RPMI7951 (cell line): ENCODE measurements around the gene JAK3. TPM values are rescaled to one million over a fixed set of nuclear protein-coding genes. Genes with fewer than 3 reads are reported as not detected.

Source experiments
- DNase-seq: peaks from one replicate; pipeline ENCODE4 v3.0.0-alpha.2; 2012; ENCODE audit warnings: low read depth
- total RNA-seq: library from RNA; depleted of rRNA; stranded (reverse); fragments of >200 nt; shearing (Covaris generic); gene quantifications from 2 replicates; pipeline ENCODE4 v1.2.3, GENCODE V29; 2014

Gene JAK3
- total RNA-seq, 1 experiment from 2014 or later = 1.3 TPM

GRCh38 chr19:17865364-17866311, 17.9 kb upstream of the JAK3 start:
- no peak for DNase-seq

DNA sequence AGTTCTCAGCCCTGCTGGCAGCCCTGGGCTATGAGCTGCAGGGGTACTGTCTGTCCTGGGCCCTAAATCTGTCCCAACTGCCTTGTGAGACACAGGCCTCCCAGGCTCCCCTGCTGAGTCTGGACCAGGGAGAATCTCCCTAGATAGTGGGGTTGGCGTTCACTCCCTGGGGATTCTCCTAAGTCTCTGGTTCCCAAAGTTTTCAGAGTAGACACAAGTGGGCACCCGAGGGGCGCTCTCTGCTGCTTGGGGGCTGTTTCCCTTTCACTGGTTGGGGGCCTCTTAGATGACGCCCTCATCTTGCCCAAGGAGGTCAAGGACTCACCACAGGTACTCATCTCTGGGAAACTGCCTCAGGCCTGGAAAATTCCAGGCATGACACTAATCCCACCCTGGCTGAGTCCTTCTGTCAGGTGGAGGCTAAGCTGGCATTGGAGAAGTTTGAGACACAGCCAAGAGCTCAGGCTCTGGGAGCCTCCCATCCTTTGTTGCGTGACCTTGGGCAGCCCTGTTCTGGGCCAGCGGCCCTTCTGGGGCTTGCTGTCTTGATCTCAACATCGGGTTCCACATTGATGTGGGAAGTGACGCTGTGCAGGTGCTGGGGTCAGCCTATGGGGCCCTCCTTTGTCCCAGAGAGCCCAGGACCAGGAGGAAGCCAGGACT, 15.9 kb upstream of the JAK3 start:
- DNase-seq = no peak

DNA sequence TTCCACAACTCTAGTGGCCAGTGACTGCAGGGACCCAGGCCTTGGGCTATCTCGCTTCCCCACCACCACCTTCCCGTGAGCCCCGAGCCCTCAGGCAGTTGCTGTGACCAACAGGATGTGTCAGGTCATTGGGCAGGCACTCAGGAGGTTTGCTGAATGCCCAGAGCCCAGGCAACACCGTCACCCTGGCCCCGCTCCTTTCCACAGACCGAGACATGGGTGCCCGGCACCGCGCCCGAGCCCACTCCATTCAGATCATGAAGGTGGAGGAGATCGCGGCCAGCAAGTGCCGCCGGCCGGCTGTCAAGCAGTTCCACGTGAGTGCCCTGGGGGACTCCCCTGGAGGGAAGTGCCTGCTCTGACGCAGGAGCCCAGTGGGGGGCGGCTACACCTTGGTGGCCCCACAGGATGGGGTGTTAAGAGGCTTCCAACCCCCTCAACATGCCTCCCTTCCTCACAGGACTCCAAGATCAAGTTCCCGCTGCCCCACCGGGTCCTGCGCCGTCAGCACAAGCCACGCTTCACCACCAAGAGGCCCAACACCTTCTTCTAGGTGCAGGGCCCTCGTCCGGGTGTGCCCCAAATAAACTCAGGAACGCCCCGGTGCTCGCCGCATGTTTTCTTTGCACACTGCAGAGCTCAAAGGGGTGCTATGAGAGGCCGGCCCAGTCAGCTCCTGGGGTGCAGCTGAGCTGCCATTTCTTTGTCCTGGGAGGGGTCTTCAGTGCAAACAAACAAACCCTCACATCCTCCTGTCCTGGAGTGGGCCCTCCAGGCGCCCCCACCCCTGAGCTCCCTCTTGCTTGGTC, 15.1 kb upstream of the JAK3 start:
- DNase-seq = no peak

- no peak for DNase-seq
Measured at GRCh38 chr19:17861542-17862402, 14.0 kb upstream of the JAK3 start.

DNA sequence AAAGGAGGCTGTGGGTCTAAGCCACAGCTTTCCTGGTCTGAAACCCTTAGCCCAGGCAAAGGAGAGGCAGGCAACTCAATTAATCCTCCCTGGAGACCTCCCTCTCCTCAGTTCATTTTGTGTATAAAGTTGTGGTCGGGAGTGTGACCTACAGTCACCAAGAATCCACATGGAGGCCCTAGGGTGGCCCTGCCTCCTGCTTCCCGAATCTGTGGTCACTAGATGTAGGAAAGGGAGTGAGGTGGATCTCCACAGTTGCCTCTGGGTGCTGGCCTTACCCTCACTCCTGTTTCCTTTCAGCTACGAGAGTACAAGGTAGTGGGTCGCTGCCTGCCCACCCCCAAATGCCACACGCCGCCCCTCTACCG, 13.2 kb upstream of the JAK3 start:
- DNase-seq = no peak

GRCh38 chr19:17860331-17860992, 12.7 kb upstream of the JAK3 start:
- no peak for DNase-seq

- DNase-seq = peak; percentile 100
Measured at GRCh38 chr19:17859533-17860330, 11.9 kb upstream of the JAK3 start, which contains the start of gene RPL18A. Gene RPL18A, plus strand, starts transcription at chr19:17859910. Its CDS starts 47 bp downstream, at chr19:17859957.

- peak; percentile 65 for DNase-seq
Measured at GRCh38 chr19:17855280-17856152, 7.7 kb upstream of the JAK3 start.

- no peak for DNase-seq
Measured at GRCh38 chr19:17854061-17854460, 6.3 kb upstream of the JAK3 start.

GRCh38 chr19:17848595-17849292, 962 bp upstream of the JAK3 start:
- no peak for DNase-seq

- no peak for DNase-seq
Measured at GRCh38 chr19:17846146-17846545, 1.6 kb downstream of the JAK3 start.

DNA sequence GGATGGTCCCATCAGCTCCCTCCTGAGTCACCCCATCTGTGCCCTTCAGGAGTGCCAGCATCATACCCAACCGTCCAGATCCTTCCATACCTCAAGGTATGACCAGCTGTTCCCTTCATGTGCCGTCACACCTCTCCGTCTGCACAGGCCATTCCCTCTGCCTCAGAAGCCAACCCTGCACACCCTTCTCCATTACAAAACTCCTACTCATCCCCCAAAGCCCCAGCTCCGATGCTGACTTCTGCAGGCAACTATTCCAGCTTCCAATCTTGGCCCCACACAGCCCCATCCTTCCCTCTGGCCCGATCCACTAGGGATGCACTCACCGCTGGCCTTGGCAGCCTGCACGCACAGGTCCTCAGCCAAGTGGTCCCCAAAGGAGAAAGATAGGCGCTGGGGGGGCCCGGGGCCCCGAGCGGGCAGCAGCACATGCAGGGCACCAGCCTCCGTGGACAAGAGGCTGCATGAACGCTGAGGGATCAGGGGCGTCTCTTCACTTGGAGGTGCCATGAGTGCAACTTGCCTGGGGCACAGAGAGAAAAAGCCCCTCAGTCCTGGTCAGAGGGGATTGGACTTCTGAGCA, 3.8 kb downstream of the JAK3 start:
- DNase-seq = no peak

DNA sequence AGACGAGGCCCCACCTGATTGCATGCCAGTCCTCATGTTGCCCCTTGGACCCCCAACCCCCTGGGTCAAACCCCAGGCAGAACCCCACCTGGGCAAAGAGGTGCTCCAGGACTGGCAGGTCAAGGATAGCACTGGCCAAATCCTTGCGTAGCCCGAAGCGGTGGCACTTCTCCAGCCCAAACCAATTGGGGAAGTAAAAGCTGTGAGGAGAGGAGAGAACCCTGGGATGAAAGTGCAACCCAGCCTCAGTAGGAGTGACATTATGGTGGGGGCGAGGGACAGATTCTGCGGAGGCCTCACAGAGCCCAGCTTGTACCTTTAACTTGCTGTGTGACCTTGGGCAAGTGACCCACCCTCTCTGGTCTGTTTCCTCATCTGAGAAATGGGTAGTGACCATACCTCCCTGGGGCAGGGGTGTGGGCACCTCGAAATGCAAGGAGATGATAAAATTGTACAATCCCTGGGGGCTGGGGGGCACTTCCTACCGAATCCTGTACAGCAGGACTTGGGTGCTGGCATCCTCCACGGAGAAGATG, 4.4 kb downstream of the JAK3 start:
- no peak for DNase-seq

DNA sequence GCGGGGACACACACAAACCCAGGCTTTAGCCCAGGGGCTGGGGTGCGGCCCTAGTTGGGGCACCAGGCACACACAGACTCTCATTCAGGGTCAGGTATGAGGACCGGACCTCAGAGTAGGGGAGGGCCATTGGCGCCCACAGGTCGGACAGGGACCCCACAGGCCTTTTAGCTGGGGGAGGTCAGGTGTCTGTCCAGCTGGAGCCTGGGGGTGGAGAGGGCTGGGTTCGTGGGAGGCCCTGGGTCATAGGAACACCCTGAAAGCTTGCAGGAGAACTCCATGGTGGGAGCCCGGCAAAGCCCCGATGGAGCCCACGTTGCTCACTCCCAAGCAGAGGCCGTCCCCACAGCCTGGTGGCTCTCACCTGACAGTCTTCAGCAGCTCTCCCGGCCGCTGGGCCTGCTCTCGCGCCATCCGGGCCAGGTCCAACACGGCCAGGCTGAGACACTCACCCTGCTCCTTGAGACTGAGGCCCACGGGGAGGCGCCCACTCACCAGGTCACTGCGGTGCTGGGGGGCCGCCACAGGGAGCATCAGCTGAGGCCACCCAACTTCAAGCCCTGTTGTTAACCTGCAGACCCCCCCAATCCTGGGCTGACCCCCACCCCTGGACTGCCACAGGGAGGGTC, 5.0 kb downstream of the JAK3 start:
- DNase-seq = no peak

DNA sequence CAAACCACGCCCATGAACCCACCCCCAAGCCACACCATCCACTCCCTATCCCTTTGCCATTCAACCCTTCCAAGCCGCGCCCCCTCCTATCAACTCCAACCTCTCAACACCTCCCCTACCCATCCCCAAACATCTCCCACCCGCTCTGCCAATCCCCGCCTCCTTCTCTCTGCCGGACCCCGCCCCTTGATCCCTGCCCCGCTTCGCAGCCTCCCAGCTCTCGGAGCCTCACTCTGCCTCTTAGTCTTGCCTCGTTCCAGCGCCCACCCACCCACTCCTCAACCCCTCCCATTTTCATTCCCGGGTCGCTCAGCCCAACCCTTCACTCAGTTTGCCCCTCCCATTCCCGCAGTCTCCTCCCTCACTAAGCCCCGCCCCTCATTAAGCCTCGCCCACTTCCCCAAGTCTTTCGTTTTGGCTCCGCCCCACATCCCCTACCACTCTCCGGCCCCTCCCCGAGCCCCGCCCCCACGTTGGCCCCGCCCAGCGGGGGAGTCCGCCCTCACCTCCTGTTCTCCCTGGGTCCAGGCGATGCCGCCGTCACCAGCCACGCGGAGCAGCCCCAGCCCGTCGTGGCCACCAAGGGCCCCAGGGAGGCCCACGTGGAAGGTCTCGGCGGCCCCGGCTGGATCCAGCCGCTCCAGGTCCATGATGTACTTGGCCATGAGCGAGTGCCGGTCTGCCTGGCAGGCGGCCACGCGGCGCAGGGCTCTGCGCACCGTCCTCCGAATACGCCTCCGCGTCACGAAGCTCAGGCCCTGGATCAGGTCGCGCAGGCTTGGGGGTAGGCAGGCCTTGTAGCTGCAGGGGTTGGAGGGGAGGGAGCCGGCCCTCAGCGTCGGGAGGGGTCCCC, 5.7 kb downstream of the JAK3 start:
- DNase-seq = peak; percentile 83

- peak; percentile 59 for DNase-seq
Measured at GRCh38 chr19:17841371-17841809, 6.4 kb downstream of the JAK3 start.
